ENCODE results near the gene FKBP10. TPM values are rescaled to one million over a fixed set of nuclear protein-coding genes. Genes with fewer than 3 reads are reported as not detected.

The FKBP10 gene
- total RNA-seq, 1 experiment from 2014 or later: 143 TPM

- DNase-seq: no peak
- Histone ChIP-seq H3K27me3 (ENCODE audit: insufficient read depth, low read depth) (no peaks in the 10 kb centered on the region), H3K9me2 (ENCODE audit: insufficient read depth) (no peaks in the 10 kb centered on the region), H4K20me1 (ENCODE audit: insufficient read depth) (peaks cover 6% of the 10 kb centered on the region), H3K9me3 (ENCODE audit: insufficient read depth, low read depth) (no peaks in the 10 kb centered on the region), H3F3A (ENCODE audit: insufficient read depth, low read depth) (peaks cover 25% of the 10 kb centered on the region), H3K4me3 (no peak overlapping the region), H3K4me1 (replicated peaks; ENCODE audit: insufficient read depth) (peaks cover 34% of the 10 kb centered on the region), H3K79me2 (ENCODE audit: low read depth) (peaks cover 34% of the 10 kb centered on the region), H3K27ac (no peak overlapping the region), H2AFZ (no peak overlapping the region), H3K36me3 (ENCODE audit: low read depth) (peaks cover 20% of the 10 kb centered on the region), H3K4me2 (no peak overlapping the region)
- intact Hi-C loops (cut with micrococcal nuclease; ENCODE audit: unreplicated experiment): no loop called here
- ChIA-PET CTCF (no interaction called here), POLR2A (ENCODE audit: unreplicated experiment) (interaction anchor here (0.6 kb wide), 2 partner anchors 9 to 16 kb away, joined by 3 read pairs; no protein-coding TSS in a partner anchor)
- TF ChIP-seq CTCF (conservative IDR thresholded peaks at IDR 0.05) (no peak), EZH2 (IDR thresholded peaks at IDR 0.05; ENCODE audit: low read depth) (no peak)
- BruUV-seq (replicated peaks): no TSS peak
Observed at GRCh38 chr17:41769985-41770384, 42.8 kb upstream of the FKBP10 start.

- no peaks in the 10 kb centered on the region for H3K9me2 ChIP-seq (ENCODE audit: insufficient read depth)
- peaks cover 23% of the 10 kb centered on the region for H3F3A ChIP-seq (ENCODE audit: insufficient read depth, low read depth)
- TF ChIP-seq EZH2 (IDR thresholded peaks at IDR 0.05; ENCODE audit: low read depth) (no peak), CTCF (conservative IDR thresholded peaks at IDR 0.05) (no peak)
- peak overlapping the region; percentile 93 for H3K27ac ChIP-seq
- CTCF ChIA-PET: no interaction called here
- POLR2A ChIA-PET (ENCODE audit: unreplicated experiment): interaction anchor here (0.5 to 0.8 kb wide), 6 partner anchors 9 to 468 kb away, joined by 3 to 5 read pairs (median 4); no protein-coding TSS in a partner anchor
- peak overlapping the region; percentile 76 for H3K4me2 ChIP-seq
- no peaks in the 10 kb centered on the region for H3K27me3 ChIP-seq (ENCODE audit: insufficient read depth, low read depth)
- H3K36me3 ChIP-seq (ENCODE audit: low read depth): peaks cover 16% of the 10 kb centered on the region
- no peak overlapping the region for H3K4me3 ChIP-seq
- no peak overlapping the region for H2AFZ ChIP-seq
- DNase-seq: no peak
- intact Hi-C loops (cut with micrococcal nuclease; ENCODE audit: unreplicated experiment): loop anchor here (1.0 to 2.0 kb wide), 3 partner anchors 30 to 41 kb away; no protein-coding TSS in a partner anchor
- H3K9me3 ChIP-seq (ENCODE audit: insufficient read depth, low read depth): no peaks in the 10 kb centered on the region
- H4K20me1 ChIP-seq (ENCODE audit: insufficient read depth): peaks cover 8% of the 10 kb centered on the region
- peaks cover 46% of the 10 kb centered on the region for H3K79me2 ChIP-seq (ENCODE audit: low read depth)
- peaks cover 46% of the 10 kb centered on the region for H3K4me1 ChIP-seq (replicated peaks; ENCODE audit: insufficient read depth)
- no TSS peak for BruUV-seq (replicated peaks)
Observed at GRCh38 chr17:41771389-41772206, 41.2 kb upstream of the FKBP10 start.

GRCh38 chr17:41772218-41772585, 40.6 kb upstream of the FKBP10 start:
- BruUV-seq (replicated peaks): no TSS peak
- POLR2A ChIA-PET (ENCODE audit: unreplicated experiment): interaction anchor here (0.5 to 0.8 kb wide), 6 partner anchors 9 to 469 kb away, joined by 3 to 5 read pairs (median 4); no protein-coding TSS in a partner anchor
- Histone ChIP-seq H3F3A (ENCODE audit: insufficient read depth, low read depth) (peaks cover 29% of the 10 kb centered on the region), H3K36me3 (ENCODE audit: low read depth) (peaks cover 16% of the 10 kb centered on the region), H2AFZ (no peak overlapping the region), H3K4me1 (replicated peaks; ENCODE audit: insufficient read depth) (peaks cover 49% of the 10 kb centered on the region), H4K20me1 (ENCODE audit: insufficient read depth) (peaks cover 14% of the 10 kb centered on the region), H3K79me2 (ENCODE audit: low read depth) (peaks cover 46% of the 10 kb centered on the region), H3K4me3 (peak overlapping the region; percentile 23; the same call in 1 of the 2 replicates), H3K27me3 (ENCODE audit: insufficient read depth, low read depth) (no peaks in the 10 kb centered on the region), H3K9me2 (ENCODE audit: insufficient read depth) (no peaks in the 10 kb centered on the region), H3K27ac (peak overlapping the region; percentile 93), H3K9me3 (ENCODE audit: insufficient read depth, low read depth) (no peaks in the 10 kb centered on the region), H3K4me2 (peak overlapping the region; percentile 76)
- CTCF ChIA-PET: no interaction called here
- DNase-seq: peak; percentile 87 to 88
- TF ChIP-seq CTCF (conservative IDR thresholded peaks at IDR 0.05): no peak
- no peak for TF ChIP-seq EZH2 (IDR thresholded peaks at IDR 0.05; ENCODE audit: low read depth)
- intact Hi-C loops (cut with micrococcal nuclease; ENCODE audit: unreplicated experiment): loop anchor here (1.0 to 2.0 kb wide), 3 partner anchors 29 to 40 kb away; no protein-coding TSS in a partner anchor
